Measurements from ENCODE around the gene ATF7.

DNA sequence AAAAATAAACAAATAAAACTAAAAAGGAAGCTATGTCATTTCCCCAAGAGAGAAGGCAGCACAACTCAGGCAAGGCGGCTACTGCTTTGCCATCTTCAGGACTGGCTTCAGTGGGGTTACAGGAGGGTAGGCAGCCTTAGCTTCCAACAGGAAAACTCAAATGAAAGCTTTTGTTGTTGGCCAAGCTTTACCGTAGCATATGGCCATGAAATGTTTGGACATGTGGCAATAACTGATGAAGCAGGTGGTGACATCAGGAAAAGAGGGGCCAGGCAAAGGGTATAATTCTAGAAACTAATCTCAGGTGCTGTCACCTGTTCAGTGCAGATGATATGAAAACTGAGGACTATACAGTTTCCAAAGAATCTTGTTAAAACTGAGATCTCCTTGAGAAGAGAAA is 96.1 kb downstream of the ATF7 start:
- TF ChIP-seq EZH2phosphoT487 (IDR thresholded peaks at IDR 0.05; ENCODE audit: insufficient read depth, low read depth), result no peak
- TF ChIP-seq EZH2 (IDR thresholded peaks at IDR 0.05; ENCODE audit: insufficient read depth, poor library complexity, severe bottlenecking), result no peak

All from GM23248 (cell line).